NCI-H2081 treated with DMSO at 0.1 percent for 48 hours (cell line): ENCODE measurements around the gene PLEKHM1.
"Not testable (repeated sequence)": the region's sequence is repeated elsewhere in the genome, so short reads cannot be mapped to it uniquely, and the experiment has no call there.

Experiments
- DNase-seq: peaks from one replicate; lab custom pipeline; 2025; lab: John Stamatoyannopoulos, UW

Gene PLEKHM1

GRCh38 chr17:45490615-45491433 lies at the start of gene PLEKHM1:
TSS of gene PLEKHM1 (minus strand) at chr17:45490721. CDS start at chr17:45482484, 8,237 bp downstream.
- peak; percentile 25 for DNase-seq

GRCh38 chr17:45538168-45538567 lies 47.6 kb upstream of the PLEKHM1 start:
- not testable (repeated sequence) for DNase-seq

GRCh38 chr17:45506072-45506471 lies 15.6 kb upstream of the PLEKHM1 start:
- not testable (repeated sequence) for DNase-seq

- not testable (repeated sequence) for DNase-seq
Observed at GRCh38 chr17:45505183-45505582, 14.7 kb upstream of the PLEKHM1 start.

GRCh38 chr17:45501092-45501707 lies 10.7 kb upstream of the PLEKHM1 start:
- not testable (repeated sequence) for DNase-seq

GRCh38 chr17:45500478-45500877 lies 10.0 kb upstream of the PLEKHM1 start:
- not testable (repeated sequence) for DNase-seq

GRCh38 chr17:45499208-45499607 lies 8.7 kb upstream of the PLEKHM1 start:
- not testable (repeated sequence) for DNase-seq

GRCh38 chr17:45498377-45498776 lies 7.9 kb upstream of the PLEKHM1 start:
- not testable (repeated sequence) for DNase-seq

- not testable (repeated sequence) for DNase-seq
Observed at GRCh38 chr17:45497449-45497848, 6.9 kb upstream of the PLEKHM1 start.

GRCh38 chr17:45496507-45496906 lies 6.0 kb upstream of the PLEKHM1 start:
- not testable (repeated sequence) for DNase-seq

- DNase-seq: not testable (repeated sequence)
Observed at GRCh38 chr17:45494556-45494955, 4.0 kb upstream of the PLEKHM1 start.

GRCh38 chr17:45492156-45492555 lies 1.6 kb upstream of the PLEKHM1 start:
- not testable (repeated sequence) for DNase-seq

- DNase-seq: not testable (repeated sequence)
Observed at GRCh38 chr17:45490198-45490597, 323 bp downstream of the PLEKHM1 start.

GRCh38 chr17:45487704-45488103 lies 2.8 kb downstream of the PLEKHM1 start:
- not testable (repeated sequence) for DNase-seq

- DNase-seq: not testable (repeated sequence)
Observed at GRCh38 chr17:45483591-45484216, 6.8 kb downstream of the PLEKHM1 start.

- not testable (repeated sequence) for DNase-seq
Observed at GRCh38 chr17:45483177-45483576, 7.3 kb downstream of the PLEKHM1 start.

- not testable (repeated sequence) for DNase-seq
Observed at GRCh38 chr17:45482317-45482716, 8.2 kb downstream of the PLEKHM1 start.

GRCh38 chr17:45475436-45475835 lies 15.1 kb downstream of the PLEKHM1 start:
- not testable (repeated sequence) for DNase-seq

- not testable (repeated sequence) for DNase-seq
Observed at GRCh38 chr17:45472249-45472648, 18.3 kb downstream of the PLEKHM1 start.

- not testable (repeated sequence) for DNase-seq
Observed at GRCh38 chr17:45469204-45469563, 21.3 kb downstream of the PLEKHM1 start.

GRCh38 chr17:45468293-45469203 lies 22.0 kb downstream of the PLEKHM1 start:
- not testable (repeated sequence) for DNase-seq
